Breast epithelium (tissue), 3 donors: ENCODE measurements around the gene MYOT.

Source experiments
- CTCF ChIP-seq, 3 donors: fragments of 450-650 bp; IDR thresholded peaks; one replicate each; pipeline ENCODE4 v1.5.1; 2016 to 2017; ENCODE audit warnings: antibody characterized with exemption in 3 of 3, mild to moderate bottlenecking in 3 of 3, moderate library complexity in 3 of 3
- POLR2AphosphoS5 ChIP-seq, 3 donors: sonication (generic); formaldehyde crosslinking; IDR thresholded peaks; one replicate each; pipeline ENCODE4 v1.6.1; 2017; ENCODE audit warnings: antibody characterized with exemption in 3 of 3

DNA sequence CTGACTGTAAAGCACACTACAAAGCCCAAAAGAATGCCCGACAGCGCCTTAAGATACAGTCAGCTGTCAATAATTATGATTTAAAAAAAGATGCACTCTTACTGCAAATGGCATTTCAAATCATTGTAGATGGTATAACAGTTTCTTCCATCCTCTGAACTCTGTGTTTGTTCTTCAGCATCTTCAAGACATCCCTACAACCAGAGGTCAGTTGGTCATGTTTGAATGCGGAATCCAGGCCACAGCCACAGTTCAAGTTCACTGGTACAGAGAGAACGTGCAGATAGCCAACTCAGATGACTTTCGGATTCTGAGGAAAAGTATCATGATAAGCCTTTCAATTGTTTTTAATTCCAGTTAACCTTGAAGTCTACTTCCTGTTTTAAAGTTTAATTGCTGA is 8.7 kb upstream of the MYOT start:
- TF ChIP-seq CTCF (IDR thresholded peaks at IDR 0.05) = no peak
- no peak for TF ChIP-seq POLR2AphosphoS5 (IDR thresholded peaks at IDR 0.05)
